Measurements from ENCODE around the gene GMPR2.
"Not testable (repeated sequence)": the region's sequence is repeated elsewhere in the genome, so short reads cannot be mapped to it uniquely, and the experiment has no call there.

Gene GMPR2

GRCh38 chr14:24202538-24202937, 30.2 kb upstream of the GMPR2 start:
- not testable (repeated sequence) for DNase-seq (ENCODE audit: low spot score)

DNA sequence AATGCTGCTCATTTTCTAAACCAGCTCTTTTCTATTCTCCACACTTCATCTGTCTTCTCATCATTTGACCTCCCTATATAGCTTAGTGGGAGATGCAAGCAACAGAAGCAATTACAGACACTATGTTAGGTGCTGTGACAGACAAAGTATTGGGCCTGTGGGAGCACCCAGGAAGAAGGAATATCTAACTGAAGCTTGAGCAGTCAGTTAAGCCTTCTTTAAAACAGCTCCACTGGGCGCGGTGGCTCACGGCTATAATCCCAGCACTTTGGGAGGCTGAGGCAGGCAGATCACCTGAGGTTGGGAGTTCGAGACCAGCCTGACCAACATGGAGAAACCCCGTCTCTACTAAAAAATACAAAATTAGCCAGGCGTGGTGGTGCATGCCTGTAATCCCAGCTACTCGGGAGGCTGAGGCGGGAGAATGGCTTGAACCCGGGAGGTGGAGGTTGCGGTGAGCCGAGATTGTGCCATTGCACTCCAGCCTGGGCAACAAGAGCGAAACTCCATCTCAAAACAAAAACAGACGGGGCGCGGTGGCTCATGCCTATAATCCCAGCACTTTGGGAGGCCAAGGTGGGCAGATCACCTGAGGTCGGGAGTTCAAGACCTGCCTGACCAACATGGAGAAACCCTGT, 29.4 kb upstream of the GMPR2 start:
- DNase-seq (ENCODE audit: low spot score), result not testable (repeated sequence)

GRCh38 chr14:24204163-24205146, 28.3 kb upstream of the GMPR2 start:
- no peak for DNase-seq (ENCODE audit: low spot score)

- no peak for DNase-seq (ENCODE audit: low spot score)
These were observed 26.2 kb upstream of the GMPR2 start for GRCh38 chr14:24206260-24207103.

DNA sequence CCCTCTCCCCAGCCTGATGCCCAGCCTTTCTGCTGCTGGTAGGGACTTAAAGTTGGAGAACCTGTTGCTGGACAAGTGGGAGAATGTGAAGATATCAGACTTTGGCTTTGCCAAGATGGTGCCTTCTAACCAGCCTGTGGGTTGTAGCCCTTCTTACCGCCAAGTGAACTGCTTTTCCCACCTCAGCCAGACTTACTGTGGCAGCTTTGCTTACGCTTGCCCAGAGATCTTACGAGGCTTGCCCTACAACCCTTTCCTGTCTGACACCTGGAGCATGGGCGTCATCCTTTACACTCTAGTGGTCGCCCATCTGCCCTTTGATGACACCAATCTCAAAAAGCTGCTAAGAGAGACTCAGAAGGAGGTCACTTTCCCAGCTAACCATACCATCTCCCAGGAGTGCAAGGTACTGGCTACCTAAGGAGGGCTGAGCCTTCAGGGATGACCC, 25.6 kb upstream of the GMPR2 start:
- DNase-seq (ENCODE audit: low spot score), result no peak

GRCh38 chr14:24207625-24208024, 25.1 kb upstream of the GMPR2 start:
- no peak for DNase-seq (ENCODE audit: low spot score)

- DNase-seq (ENCODE audit: low spot score), result no peak
These were observed 21.4 kb upstream of the GMPR2 start for GRCh38 chr14:24211311-24211710.

DNA sequence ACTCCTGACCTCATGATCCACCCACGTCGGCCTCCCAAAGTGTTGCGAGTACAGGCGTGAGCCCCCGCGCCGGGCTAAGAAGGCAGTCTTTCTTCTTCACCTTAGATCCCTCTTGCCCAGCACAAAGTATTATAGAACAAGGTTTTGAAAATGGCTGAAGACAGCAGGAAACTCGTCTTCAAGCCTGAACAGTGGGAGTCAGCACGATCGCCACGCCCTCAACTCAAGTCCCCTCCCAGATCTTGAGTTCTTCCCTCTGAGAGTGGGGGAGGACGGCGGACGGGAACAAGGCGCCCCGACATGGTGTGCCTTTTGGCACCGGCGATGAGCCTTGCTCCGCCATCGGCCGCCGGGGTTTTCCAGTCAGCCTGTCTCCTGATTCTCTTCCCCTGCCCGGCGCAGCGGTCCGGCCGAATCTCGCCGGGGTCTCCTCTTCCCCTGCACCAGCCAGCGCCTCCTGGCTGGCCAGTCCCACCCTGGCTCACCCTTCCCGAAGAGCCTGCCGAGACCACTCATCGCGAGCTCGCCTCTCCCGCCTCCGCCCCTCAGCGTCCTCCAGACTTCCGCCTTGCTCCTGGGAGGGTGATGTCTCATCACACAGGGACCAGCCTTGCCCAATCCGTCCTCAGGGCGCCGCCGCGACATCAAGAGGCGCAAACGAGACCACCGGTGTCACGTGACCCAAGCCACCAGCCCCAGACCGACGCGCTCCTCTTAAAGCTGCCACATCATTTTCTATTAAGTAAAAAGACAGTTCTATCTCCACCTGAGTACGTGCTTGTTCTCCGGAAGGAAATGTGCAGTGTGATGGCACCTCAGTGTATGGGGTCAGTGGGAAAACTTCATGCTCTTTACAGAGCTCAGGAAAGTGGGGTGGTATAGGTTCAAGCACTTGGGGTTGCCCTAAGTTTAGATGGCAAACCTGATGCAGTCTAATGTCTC, 19.5 kb upstream of the GMPR2 start, which contains the start of gene CHMP4A:
Gene CHMP4A, minus strand, starts transcription at position 565 of the 942 bp plus-strand sequence. Its CDS starts 49 bp downstream, at position 516.
- peak; percentile 95 for DNase-seq (ENCODE audit: low spot score)

- no peak for DNase-seq (ENCODE audit: low spot score)
These were observed 18.7 kb upstream of the GMPR2 start for GRCh38 chr14:24213866-24214662.

- DNase-seq (ENCODE audit: low spot score), result peak; percentile 84
These were observed 17.0 kb upstream of the GMPR2 start, which contains the start of gene MDP1 for GRCh38 chr14:24215495-24216344. Gene MDP1, minus strand, starts transcription at chr14:24216066. Its CDS starts 111 bp downstream, at chr14:24215955.

DNA sequence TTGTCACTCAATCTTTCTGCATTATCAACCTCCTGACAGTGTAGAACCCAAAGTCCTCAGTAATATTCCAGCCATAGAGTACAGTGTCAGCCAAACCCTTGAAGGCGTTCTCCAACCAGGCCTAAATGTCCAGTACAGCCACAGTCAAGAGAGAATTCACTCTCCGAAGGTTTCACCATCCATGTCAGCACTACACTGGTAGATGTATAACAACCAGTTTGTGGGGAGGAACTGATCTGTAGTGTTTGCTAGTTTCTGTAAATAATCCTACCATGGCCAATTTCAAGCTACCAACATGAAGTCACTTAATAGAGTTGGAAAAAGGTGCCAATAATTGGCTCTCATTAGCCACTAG, 16.4 kb upstream of the GMPR2 start:
- no peak for DNase-seq (ENCODE audit: low spot score)

DNA sequence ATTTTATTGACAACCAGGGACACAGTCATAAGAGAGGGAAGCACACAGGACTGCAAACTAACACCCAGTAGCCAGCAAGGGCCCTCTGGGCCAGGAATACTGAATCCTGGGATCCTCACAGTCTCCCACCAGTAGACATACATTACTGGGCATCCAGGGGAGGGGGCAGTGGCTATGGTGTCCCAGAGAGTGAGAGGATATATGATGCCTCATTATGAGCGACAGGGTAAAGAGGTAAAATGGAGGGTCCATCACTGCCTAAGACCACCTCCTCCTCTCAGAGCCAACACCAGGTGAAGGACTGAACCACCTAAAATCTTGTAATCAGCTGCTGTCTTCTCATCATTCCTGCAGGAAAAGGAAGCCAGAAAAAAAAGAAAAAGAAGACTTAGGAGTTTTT, 15.9 kb upstream of the GMPR2 start:
- not testable (repeated sequence) for DNase-seq (ENCODE audit: low spot score)

DNA sequence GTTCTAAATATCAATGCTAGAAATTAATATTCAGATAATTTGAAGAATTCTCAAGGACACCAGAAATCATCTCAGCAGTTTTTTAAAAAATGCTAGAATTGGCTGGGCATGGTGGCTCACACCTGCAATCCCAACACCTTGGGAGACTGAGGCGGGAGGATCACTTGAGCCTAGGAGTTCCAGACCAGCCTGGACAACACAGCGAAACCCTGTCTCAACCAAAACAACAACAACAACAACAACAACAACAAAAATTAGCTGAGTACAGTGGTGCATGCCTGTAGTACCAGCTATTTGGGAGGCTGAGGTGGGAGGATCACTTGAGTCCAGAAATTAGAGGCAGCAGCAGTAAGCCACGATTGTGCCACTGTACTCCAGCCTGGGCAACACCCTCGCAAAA, 13.6 kb upstream of the GMPR2 start:
- DNase-seq (ENCODE audit: low spot score), result no peak

- no peak for DNase-seq (ENCODE audit: low spot score)
These were observed 13.2 kb upstream of the GMPR2 start for GRCh38 chr14:24219521-24219920.

- DNase-seq (ENCODE audit: low spot score), result not testable (repeated sequence)
These were observed 9.7 kb upstream of the GMPR2 start for GRCh38 chr14:24222987-24223386.

- DNase-seq (ENCODE audit: low spot score), result peak; percentile 94
These were observed 8.1 kb upstream of the GMPR2 start for GRCh38 chr14:24224618-24225071.

DNA sequence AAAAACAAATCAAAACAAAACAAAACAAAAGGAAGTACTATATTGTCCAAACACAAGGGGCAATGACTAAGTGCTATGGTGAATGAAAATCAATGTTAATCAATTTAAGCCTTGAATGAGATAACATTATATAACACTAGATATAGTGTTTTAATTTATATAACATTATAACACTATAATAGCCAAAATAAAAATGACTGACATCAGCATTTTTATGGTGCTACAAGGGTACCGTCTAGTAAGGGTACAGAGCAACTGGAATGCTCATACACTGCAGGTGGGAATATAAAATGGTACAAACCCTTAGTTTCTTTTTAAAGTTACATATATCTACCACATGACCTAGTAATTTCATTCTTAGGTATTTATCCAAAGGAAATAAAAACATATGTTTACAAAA, 6.3 kb upstream of the GMPR2 start:
- no peak for DNase-seq (ENCODE audit: low spot score)

DNA sequence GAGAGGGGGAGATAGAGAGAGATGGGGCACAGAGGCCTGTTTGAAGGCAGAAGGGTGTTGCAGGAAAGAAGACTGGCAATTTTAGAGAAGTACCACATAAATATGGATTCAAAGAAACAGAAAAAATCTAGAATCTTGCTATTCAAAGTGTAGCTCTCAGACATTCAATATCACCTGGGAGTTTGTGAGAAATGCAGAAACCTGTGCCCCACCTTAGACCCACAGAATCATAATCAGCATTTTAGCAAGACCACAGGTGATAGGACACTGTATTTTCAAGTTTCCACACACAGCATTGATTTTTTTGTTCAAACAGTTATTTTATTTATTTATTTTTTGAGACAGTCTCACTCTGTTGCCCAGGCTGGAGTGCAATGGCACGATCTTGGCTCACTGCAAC, 3.8 kb upstream of the GMPR2 start:
- no peak for DNase-seq (ENCODE audit: low spot score)

Data from kidney capillary endothelial cell (primary cell).